Progenitor cell of endocrine pancreas (in vitro differentiated cells): ENCODE results near the gene MSN. TPM values are rescaled to one million over a fixed set of nuclear protein-coding genes. Genes with fewer than 3 reads are reported as not detected.
"Not testable (repeated sequence)": the region's sequence is repeated elsewhere in the genome, so short reads cannot be mapped to it uniquely, and the experiment has no call there.

Source experiments
- DNase-seq: peaks from one replicate; pipeline ENCODE4 v3.0.0; 2021; ENCODE audit warnings: low spot score; ENCODE audit not compliant: unreplicated experiment
- H3K27ac Mint-ChIP-seq: 2 replicates; pipeline ENCODE4 v1.8.0; 2021; ENCODE audit warnings: mild to moderate bottlenecking, moderate library complexity, mixed read lengths
- H3K27me3 Mint-ChIP-seq: 2 replicates; pipeline ENCODE4 v1.8.0; 2021; ENCODE audit warnings: mixed read lengths
- H3K36me3 Mint-ChIP-seq: 2 replicates; pipeline ENCODE4 v1.8.0; 2022; ENCODE audit warnings: mixed read lengths; ENCODE audit not compliant: insufficient read depth
- H3K4me1 Mint-ChIP-seq: 2 replicates; pipeline ENCODE4 v1.8.0; 2021; ENCODE audit warnings: low read depth, mixed read lengths
- H3K4me3 Mint-ChIP-seq: 2 replicates; pipeline ENCODE4 v1.8.0; 2021; ENCODE audit warnings: low read depth, mild to moderate bottlenecking, moderate library complexity, mixed read lengths
- H3K9me3 Mint-ChIP-seq: 2 replicates; pipeline ENCODE4 v1.8.0; 2021; ENCODE audit warnings: low read depth, mixed read lengths
- total RNA-seq: library from RNA; stranded (reverse); gene quantifications from 2 replicates; pipeline ENCODE4 v1.2.1, GENCODE V29; 2021
- TF ChIP-seq, protein P1 (sequence below): fragments of 200-600 bp; sonication (generic); IDR thresholded peaks from one replicate; pipeline ENCODE4 v1.5.0; 2021; ENCODE audit warnings: antibody characterized with exemption, mild to moderate bottlenecking; ENCODE audit not compliant: unreplicated experiment

MSN gene
- total RNA-seq, 1 donor from 2014 or later, result 28.8 TPM

DNA sequence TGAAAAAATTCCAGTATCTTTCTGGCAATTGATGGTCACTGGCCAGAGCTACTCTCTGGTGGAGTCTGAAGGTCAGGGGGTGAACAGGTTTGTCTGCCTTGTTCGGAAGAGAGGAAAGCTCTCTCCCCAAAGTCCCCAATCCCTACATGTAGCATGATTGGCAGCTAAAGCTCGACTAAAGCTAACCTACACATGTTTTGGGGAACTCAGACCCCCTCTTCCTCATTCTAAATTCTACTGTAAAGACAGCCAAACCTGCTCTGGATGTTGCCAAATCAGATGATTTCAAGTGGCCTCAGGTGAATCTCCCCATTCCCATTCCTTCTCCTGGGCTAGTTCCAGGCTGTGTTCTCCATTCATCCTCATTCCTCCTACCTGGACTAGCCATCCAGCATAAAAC, 84.1 kb downstream of the MSN start:
- no peak for DNase-seq
- Mint-ChIP-seq H3K4me3 (no peak overlapping the region), H3K4me1 (no peaks in the 10 kb centered on the region), H3K36me3 (no peaks in the 10 kb centered on the region), H3K9me3 (peaks cover 26% of the 10 kb centered on the region), H3K27me3 (no peaks in the 10 kb centered on the region), H3K27ac (no peak overlapping the region)
- TF ChIP-seq, protein P1, sequence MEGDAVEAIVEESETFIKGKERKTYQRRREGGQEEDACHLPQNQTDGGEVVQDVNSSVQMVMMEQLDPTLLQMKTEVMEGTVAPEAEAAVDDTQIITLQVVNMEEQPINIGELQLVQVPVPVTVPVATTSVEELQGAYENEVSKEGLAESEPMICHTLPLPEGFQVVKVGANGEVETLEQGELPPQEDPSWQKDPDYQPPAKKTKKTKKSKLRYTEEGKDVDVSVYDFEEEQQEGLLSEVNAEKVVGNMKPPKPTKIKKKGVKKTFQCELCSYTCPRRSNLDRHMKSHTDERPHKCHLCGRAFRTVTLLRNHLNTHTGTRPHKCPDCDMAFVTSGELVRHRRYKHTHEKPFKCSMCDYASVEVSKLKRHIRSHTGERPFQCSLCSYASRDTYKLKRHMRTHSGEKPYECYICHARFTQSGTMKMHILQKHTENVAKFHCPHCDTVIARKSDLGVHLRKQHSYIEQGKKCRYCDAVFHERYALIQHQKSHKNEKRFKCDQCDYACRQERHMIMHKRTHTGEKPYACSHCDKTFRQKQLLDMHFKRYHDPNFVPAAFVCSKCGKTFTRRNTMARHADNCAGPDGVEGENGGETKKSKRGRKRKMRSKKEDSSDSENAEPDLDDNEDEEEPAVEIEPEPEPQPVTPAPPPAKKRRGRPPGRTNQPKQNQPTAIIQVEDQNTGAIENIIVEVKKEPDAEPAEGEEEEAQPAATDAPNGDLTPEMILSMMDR, result no peak

- peaks cover 22% of the 10 kb centered on the region for H3K9me3 Mint-ChIP-seq
These were observed 84.8 kb downstream of the MSN start for GRCh38 chrX:65752294-65752693.

GRCh38 chrX:65755786-65756185, 88.3 kb downstream of the MSN start:
- no peak for DNase-seq
- Mint-ChIP-seq H3K36me3 (no peaks in the 10 kb centered on the region), H3K9me3 (peaks cover 24% of the 10 kb centered on the region), H3K4me3 (no peak overlapping the region), H3K27ac (no peak overlapping the region), H3K27me3 (no peaks in the 10 kb centered on the region), H3K4me1 (no peaks in the 10 kb centered on the region)
- TF ChIP-seq, protein P1, result no peak

More at GRCh38 chrX:65752294-65752693, 84.8 kb downstream of the MSN start:
- Mint-ChIP-seq H3K27ac (no peak overlapping the region), H3K36me3 (no peaks in the 10 kb centered on the region), H3K4me3 (no peak overlapping the region), H3K27me3 (no peaks in the 10 kb centered on the region), H3K4me1 (no peaks in the 10 kb centered on the region)
- no peak for DNase-seq
- TF ChIP-seq, protein P1, result no peak

DNA sequence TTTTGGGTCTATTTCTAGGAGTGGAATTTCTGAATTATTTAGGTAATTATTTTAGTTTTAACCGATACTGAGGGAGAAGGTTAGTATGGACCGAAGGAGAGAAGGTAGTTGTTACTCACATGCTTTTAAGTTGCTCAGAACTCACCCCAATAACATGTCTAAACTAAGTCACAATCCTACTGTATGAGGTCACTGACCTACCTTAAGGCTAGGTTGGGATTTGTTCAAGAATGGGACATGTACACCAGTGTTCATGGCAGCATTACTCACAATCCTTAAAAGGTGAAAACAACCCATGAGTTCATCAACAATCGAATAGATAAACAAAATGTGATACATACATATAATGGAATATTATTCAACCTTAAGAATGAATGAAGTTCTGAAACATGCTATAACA, 90.5 kb downstream of the MSN start:
- no peaks in the 10 kb centered on the region for H3K27me3 Mint-ChIP-seq
- H3K4me3 Mint-ChIP-seq, result no peak overlapping the region
- TF ChIP-seq, protein P1, result no peak
- no peak for DNase-seq
- no peaks in the 10 kb centered on the region for H3K36me3 Mint-ChIP-seq
- H3K27ac Mint-ChIP-seq, result no peak overlapping the region
- peaks cover 33% of the 10 kb centered on the region for H3K9me3 Mint-ChIP-seq
- no peaks in the 10 kb centered on the region for H3K4me1 Mint-ChIP-seq

GRCh38 chrX:65758505-65758904, 91.1 kb downstream of the MSN start:
- Mint-ChIP-seq H3K9me3 (peaks cover 31% of the 10 kb centered on the region), H3K27me3 (no peaks in the 10 kb centered on the region), H3K36me3 (no peaks in the 10 kb centered on the region), H3K4me1 (no peaks in the 10 kb centered on the region), H3K4me3 (no peak overlapping the region), H3K27ac (no peak overlapping the region)
- no peak for DNase-seq
- TF ChIP-seq, protein P1, result no peak

- peaks cover 23% of the 10 kb centered on the region for H3K9me3 Mint-ChIP-seq
- H3K4me3 Mint-ChIP-seq, H3K27ac Mint-ChIP-seq, H3K36me3 Mint-ChIP-seq, DNase-seq, H3K27me3 Mint-ChIP-seq, H3K4me1 Mint-ChIP-seq: not testable (repeated sequence)
These were observed 92.1 kb downstream of the MSN start for GRCh38 chrX:65759525-65759924.
